K562 (cell line): ENCODE data around the gene TTLL10. TPM values are rescaled to one million over a fixed set of nuclear protein-coding genes. Genes with fewer than 3 reads are reported as not detected.
A peak's percentile ranks its signal among the peaks of the same experiment; 100 is the strongest.

Source experiments
- ZC3H11A ChIP-seq: IDR thresholded peaks from 2 replicates; pipeline ENCODE4 v1.6.1; 2012; ENCODE audit warnings: low read depth, low read length, improper control_type of control experiment
- ZNF699 ChIP-seq: fragments of 250-450 bp; sonication (Bioruptor Pico); IDR thresholded peaks from 2 replicates; pipeline ENCODE4 v1.8.0; 2021; ENCODE audit warnings: mild to moderate bottlenecking, moderate library complexity; ENCODE audit not compliant: insufficient replicate concordance
- ZNF830 ChIP-seq: fragments of 250-450 bp; sonication (Bioruptor Pico); IDR thresholded peaks from 2 replicates; pipeline ENCODE4 v1.5.0; 2021; ENCODE audit warnings: mild to moderate bottlenecking
- polyA plus RNA-seq, 8 experiments: library from polyadenylated mRNA; depleted of rRNA in 4 of 8; stranded (reverse) in 5 of 8; unstranded in 3 of 8; fragments of >200 nt; fragmentation: Nextera tagmentation in 2 of 8; fragmentation: Illumina TruSeq in 1 of 8; extraction: Ambion mirVana in 2 of 8; extraction: Trizol in 1 of 8; gene quantifications; 2 replicates each; pipeline versions ENCODE4 v1.2.1 to v1.2.3, GENCODE V29; 2011 to 2014; ENCODE audit warnings: inconsistent platforms in 1 of 8, missing spikeins in 1 of 8
- total RNA-seq, 7 experiments: library from RNA; depleted of rRNA in 6 of 7; stranded (reverse); fragments of >200 nt in 6 of 7; fragmentation: Illumina TruSeq in 2 of 7; extraction: Trizol in 2 of 7; gene quantifications; 2 replicates each; pipeline versions ENCODE4 v1.2.1 to v1.2.3, GENCODE V29; 2011 to 2021; ENCODE audit warnings: low replicate concordance in 1 of 7
- TF ChIP-seq, protein P1 (sequence below): fragments of 450-650 bp; formaldehyde crosslinking; IDR thresholded peaks from 2 replicates; pipeline ENCODE4 v1.4.0; 2022; ENCODE audit warnings: missing genetic modification characterization
- TF ChIP-seq, protein P2 (sequence below): conservative IDR thresholded peaks from 2 replicates; pipeline ENCODE4 v1.6.1; 2011; ENCODE audit warnings: low read depth, mild to moderate bottlenecking, low read length; ENCODE audit not compliant: control insufficient read depth
- TF ChIP-seq, protein P3 (sequence below): fragments of 450-650 bp; IDR thresholded peaks from 2 replicates; pipeline ENCODE4 v1.6.1; 2016; ENCODE audit warnings: mild to moderate bottlenecking, moderate library complexity

TTLL10 gene
- total and polyA plus RNA-seq, 9 of the 15 experiments (the other 6 are each of a cell fraction or from before 2014, with no cell fraction given), result not detected

DNA sequence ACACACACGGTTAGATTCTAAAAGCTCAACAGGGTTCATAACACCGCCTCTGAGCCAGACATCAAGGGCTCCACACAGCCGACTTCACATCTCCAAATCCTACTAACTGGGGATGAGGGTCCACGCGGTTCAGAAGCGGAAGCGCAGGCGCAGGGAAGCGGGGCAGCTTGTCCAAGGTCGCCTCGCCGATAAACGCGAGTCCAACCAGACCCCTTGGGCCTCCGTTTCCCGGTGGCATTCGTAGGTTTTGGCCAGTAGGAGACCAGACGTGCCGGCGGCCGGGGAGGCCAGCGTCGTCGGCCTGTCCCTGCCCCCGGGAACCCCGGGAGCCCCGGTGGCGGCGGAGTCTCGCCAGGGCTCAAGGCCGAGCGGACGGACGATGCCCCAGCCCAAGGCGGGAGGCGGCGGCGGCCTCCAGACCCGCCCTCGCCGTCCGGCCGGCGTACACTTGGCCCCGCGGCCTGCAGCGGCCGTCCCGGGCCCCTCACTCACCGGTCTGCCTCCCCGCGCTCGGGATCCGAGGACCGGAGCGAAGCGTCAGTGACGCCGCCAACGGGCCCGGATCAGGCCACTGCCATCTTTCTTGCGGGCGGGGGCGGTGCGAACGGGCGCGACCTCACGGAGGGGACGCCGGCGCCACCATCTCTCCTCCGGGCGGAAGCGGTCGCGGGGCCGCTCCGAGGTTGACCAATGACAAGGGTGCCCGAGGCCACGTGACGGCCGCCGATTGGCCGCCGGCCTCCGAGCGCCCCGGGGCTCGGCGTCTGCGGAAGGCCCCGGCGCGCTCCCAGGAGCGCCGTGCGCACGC is 57.9 kb downstream of the TTLL10 start, which contains the start of gene SDF4 (continued):
- TF ChIP-seq, protein P1, sequence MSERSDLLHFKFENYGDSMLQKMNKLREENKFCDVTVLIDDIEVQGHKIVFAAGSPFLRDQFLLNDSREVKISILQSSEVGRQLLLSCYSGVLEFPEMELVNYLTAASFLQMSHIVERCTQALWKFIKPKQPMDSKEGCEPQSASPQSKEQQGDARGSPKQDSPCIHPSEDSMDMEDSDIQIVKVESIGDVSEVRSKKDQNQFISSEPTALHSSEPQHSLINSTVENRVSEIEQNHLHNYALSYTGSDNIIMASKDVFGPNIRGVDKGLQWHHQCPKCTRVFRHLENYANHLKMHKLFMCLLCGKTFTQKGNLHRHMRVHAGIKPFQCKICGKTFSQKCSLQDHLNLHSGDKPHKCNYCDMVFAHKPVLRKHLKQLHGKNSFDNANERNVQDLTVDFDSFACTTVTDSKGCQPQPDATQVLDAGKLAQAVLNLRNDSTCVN (CRISPR knock-in tag), result no peak
- TF ChIP-seq ZNF830 (CRISPR knock-in tag) (no peak), ZC3H11A (no peak), ZNF699 (peak; percentile 48)
- TF ChIP-seq, protein P2, sequence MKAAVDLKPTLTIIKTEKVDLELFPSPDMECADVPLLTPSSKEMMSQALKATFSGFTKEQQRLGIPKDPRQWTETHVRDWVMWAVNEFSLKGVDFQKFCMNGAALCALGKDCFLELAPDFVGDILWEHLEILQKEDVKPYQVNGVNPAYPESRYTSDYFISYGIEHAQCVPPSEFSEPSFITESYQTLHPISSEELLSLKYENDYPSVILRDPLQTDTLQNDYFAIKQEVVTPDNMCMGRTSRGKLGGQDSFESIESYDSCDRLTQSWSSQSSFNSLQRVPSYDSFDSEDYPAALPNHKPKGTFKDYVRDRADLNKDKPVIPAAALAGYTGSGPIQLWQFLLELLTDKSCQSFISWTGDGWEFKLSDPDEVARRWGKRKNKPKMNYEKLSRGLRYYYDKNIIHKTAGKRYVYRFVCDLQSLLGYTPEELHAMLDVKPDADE, result peak; percentile 90; the same call in 1 of the 2 replicates
- TF ChIP-seq, protein P3, sequence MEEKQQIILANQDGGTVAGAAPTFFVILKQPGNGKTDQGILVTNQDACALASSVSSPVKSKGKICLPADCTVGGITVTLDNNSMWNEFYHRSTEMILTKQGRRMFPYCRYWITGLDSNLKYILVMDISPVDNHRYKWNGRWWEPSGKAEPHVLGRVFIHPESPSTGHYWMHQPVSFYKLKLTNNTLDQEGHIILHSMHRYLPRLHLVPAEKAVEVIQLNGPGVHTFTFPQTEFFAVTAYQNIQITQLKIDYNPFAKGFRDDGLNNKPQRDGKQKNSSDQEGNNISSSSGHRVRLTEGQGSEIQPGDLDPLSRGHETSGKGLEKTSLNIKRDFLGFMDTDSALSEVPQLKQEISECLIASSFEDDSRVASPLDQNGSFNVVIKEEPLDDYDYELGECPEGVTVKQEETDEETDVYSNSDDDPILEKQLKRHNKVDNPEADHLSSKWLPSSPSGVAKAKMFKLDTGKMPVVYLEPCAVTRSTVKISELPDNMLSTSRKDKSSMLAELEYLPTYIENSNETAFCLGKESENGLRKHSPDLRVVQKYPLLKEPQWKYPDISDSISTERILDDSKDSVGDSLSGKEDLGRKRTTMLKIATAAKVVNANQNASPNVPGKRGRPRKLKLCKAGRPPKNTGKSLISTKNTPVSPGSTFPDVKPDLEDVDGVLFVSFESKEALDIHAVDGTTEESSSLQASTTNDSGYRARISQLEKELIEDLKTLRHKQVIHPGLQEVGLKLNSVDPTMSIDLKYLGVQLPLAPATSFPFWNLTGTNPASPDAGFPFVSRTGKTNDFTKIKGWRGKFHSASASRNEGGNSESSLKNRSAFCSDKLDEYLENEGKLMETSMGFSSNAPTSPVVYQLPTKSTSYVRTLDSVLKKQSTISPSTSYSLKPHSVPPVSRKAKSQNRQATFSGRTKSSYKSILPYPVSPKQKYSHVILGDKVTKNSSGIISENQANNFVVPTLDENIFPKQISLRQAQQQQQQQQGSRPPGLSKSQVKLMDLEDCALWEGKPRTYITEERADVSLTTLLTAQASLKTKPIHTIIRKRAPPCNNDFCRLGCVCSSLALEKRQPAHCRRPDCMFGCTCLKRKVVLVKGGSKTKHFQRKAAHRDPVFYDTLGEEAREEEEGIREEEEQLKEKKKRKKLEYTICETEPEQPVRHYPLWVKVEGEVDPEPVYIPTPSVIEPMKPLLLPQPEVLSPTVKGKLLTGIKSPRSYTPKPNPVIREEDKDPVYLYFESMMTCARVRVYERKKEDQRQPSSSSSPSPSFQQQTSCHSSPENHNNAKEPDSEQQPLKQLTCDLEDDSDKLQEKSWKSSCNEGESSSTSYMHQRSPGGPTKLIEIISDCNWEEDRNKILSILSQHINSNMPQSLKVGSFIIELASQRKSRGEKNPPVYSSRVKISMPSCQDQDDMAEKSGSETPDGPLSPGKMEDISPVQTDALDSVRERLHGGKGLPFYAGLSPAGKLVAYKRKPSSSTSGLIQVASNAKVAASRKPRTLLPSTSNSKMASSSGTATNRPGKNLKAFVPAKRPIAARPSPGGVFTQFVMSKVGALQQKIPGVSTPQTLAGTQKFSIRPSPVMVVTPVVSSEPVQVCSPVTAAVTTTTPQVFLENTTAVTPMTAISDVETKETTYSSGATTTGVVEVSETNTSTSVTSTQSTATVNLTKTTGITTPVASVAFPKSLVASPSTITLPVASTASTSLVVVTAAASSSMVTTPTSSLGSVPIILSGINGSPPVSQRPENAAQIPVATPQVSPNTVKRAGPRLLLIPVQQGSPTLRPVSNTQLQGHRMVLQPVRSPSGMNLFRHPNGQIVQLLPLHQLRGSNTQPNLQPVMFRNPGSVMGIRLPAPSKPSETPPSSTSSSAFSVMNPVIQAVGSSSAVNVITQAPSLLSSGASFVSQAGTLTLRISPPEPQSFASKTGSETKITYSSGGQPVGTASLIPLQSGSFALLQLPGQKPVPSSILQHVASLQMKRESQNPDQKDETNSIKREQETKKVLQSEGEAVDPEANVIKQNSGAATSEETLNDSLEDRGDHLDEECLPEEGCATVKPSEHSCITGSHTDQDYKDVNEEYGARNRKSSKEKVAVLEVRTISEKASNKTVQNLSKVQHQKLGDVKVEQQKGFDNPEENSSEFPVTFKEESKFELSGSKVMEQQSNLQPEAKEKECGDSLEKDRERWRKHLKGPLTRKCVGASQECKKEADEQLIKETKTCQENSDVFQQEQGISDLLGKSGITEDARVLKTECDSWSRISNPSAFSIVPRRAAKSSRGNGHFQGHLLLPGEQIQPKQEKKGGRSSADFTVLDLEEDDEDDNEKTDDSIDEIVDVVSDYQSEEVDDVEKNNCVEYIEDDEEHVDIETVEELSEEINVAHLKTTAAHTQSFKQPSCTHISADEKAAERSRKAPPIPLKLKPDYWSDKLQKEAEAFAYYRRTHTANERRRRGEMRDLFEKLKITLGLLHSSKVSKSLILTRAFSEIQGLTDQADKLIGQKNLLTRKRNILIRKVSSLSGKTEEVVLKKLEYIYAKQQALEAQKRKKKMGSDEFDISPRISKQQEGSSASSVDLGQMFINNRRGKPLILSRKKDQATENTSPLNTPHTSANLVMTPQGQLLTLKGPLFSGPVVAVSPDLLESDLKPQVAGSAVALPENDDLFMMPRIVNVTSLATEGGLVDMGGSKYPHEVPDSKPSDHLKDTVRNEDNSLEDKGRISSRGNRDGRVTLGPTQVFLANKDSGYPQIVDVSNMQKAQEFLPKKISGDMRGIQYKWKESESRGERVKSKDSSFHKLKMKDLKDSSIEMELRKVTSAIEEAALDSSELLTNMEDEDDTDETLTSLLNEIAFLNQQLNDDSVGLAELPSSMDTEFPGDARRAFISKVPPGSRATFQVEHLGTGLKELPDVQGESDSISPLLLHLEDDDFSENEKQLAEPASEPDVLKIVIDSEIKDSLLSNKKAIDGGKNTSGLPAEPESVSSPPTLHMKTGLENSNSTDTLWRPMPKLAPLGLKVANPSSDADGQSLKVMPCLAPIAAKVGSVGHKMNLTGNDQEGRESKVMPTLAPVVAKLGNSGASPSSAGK, result peak; percentile 54
